ENCODE measurements around the gene PLK4.
"Not testable (repeated sequence)": the region's sequence is repeated elsewhere in the genome, so short reads cannot be mapped to it uniquely, and the experiment has no call there.

The PLK4 gene

DNA sequence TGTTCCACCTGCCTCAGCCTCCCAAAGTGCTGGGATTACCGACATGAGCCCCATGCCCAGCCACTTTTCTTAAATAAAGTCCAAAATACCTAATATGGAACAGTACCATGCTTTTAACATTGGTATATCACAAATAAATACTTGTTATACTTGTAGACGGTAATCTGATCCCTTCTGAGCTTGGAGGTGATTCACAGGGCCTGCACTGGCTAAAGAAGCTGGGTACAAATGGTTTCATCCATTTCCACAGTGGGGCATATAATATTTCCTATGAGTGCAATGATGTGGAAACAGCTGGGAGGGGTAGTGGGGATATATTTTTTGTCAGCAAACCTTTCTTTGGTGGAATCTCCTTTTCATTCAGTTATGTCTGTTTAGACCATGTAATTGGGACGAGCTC is 35.8 kb downstream of the PLK4 start:
- no peak for DNase-seq (ENCODE audit: low spot score)

DNA sequence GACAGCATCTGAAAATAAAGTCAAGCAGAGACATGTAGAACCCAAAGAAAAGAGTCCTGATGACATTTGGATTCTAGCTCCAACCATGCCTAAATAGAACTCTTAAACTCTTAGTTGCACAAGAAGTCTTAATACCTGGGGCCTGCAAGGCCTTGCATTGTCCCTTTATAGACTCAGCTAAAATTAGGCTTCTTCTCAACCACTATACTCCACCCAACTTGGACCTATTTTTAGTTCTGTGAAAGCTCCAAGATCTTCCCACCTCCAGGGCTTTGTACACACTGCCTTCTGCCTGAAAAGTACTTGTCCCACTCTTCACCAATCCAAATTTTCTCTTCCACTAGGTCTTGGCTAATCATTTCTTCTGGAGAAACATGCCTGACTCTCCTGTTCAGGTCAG is 36.5 kb downstream of the PLK4 start:
- DNase-seq (ENCODE audit: low spot score): no peak

DNA sequence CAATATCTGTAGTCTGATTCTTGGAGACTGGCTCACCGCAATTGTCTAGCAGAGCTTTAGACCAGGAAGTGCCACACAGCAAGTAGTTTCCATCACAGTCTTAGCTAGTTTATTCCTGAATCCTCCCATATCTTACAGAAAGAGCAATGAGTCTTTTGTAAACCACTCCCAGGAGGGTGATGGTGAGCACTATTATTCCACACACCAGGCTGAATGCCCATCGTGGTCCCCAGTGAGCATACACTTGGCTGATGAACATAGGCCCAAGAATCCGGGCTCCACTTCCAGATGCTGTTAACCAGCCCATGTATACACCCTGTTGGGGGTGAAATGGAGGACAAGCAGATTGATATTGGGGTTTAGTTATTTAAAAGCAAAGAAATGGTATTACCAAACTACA is 39.8 kb downstream of the PLK4 start:
- DNase-seq (ENCODE audit: low spot score): no peak

DNA sequence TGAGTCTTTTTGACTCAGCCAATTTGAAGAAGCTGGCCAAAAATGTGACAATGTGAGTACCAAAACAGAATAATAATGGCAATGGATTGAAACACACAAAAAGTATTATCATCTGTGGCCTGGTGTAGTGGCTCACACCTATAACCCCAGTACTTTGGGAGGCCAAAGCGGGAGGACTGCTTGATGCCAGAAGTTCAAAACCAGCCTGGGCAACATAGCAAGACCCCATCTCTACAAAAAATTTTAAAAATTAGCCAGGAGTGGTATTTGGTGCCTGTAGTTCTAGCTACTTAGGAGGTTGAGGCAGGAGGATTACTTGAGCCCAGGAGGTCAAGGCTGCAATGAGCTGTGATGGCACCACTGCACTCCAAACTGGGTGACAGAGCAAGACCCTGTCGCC is 41.5 kb downstream of the PLK4 start:
- no peak for DNase-seq (ENCODE audit: low spot score)

DNA sequence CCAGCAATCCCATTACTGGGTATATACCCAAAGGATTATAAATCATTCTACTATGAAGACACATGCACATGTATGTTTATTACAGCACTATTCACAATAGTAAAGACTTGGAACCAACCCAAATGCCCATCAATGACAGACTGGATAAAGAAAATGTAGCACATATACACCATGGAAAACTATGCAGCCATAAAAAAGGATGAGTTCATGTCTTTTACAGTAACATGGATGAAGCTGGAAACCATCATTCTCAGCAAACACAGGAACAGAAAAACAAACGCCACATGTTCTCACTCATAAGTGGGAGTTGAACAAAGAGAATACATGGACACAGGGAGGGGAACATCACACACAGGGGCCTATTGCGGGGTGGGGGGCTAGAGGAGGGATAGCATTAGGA is 45.0 kb downstream of the PLK4 start:
- not testable (repeated sequence) for DNase-seq (ENCODE audit: low spot score)

DNA sequence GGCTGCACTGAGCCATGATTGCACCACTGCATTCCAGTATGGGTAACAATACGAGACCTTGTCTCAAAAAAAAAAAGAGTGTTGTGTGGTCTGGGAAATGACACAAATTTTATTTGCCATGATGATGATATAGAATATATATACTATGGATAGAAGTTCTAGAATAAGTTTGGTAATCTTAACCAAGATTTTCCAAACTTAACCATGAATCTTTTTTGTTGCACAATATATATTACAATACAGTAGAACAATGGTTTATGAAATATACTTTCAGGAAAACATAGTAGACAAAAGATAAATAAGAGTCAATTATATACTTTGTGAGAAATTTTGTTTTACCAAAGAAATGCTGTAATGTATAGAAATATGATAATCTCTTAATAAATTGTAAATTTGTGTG is 49.5 kb downstream of the PLK4 start:
- no peak for DNase-seq (ENCODE audit: low spot score)

DNA sequence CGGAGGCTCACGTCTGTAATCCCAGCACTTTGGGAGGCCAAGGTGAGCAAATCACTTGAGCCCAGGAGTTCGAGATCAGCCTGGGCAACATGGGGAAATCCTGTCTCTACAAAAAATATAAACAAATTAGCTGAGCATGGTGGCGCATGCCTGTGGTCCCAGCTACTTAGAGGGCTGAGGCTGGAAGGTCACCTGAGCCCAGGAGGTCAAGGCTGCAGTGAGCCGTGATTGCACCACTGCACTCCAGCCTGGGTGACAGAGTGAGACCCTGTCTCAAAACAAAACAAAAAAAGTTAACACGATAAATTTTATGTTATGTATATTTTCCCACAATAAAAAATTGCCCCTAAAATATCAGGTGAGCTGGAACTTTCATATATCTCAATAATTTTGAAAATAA is 51.1 kb downstream of the PLK4 start:
- not testable (repeated sequence) for DNase-seq (ENCODE audit: low spot score)

DNA sequence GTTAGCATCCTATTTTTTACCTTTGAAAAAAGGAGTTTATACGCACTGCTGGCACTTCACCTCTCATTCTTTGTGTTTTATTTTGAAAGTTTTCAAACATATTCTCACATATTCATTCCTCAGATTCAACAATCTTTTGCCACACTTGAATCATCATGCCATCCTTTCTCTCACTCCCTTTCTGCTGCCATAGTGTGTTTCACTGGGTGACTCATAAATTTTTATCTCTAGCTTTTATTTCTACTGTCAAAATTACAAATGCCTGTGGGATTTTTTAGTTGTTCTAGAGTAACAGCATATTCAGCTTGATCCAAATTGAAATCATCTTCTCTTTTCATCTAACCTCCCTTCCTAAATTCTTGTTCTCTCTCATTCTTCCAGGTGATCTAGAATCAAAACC is 56.3 kb downstream of the PLK4 start:
- no peak for DNase-seq (ENCODE audit: low spot score)

All from CD4-positive, alpha-beta T cell treated with Interleukin-15 for 4 hours (primary cell).